ENCODE measurements around the gene SLC22A31.

SLC22A31 gene

GRCh38 chr16:89160977-89161701 is 39.2 kb downstream of the SLC22A31 start:
- H3K4me3 Mint-ChIP-seq = no peak overlapping the region
- no peaks in the 10 kb centered on the region for H3K4me1 Mint-ChIP-seq (ENCODE audit: low read depth)
- H3K36me3 Mint-ChIP-seq (ENCODE audit: low read depth) = no peaks in the 10 kb centered on the region
- no peak for DNase-seq
- H3K27me3 Mint-ChIP-seq = no peaks in the 10 kb centered on the region
- H3K9me3 Mint-ChIP-seq = peaks cover 4% of the 10 kb centered on the region
- H3K27ac Mint-ChIP-seq = no peak overlapping the region

GRCh38 chr16:89159850-89160354 is 40.4 kb downstream of the SLC22A31 start:
- Mint-ChIP-seq H3K9me3 (peaks cover 4% of the 10 kb centered on the region), H3K4me3 (no peak overlapping the region), H3K27me3 (no peaks in the 10 kb centered on the region), H3K4me1 (ENCODE audit: low read depth) (no peaks in the 10 kb centered on the region), H3K27ac (no peak overlapping the region), H3K36me3 (ENCODE audit: low read depth) (no peaks in the 10 kb centered on the region)
- DNase-seq = no peak

- Mint-ChIP-seq H3K4me1 (ENCODE audit: low read depth) (no peaks in the 10 kb centered on the region), H3K27ac (no peak overlapping the region), H3K4me3 (no peak overlapping the region), H3K9me3 (peaks cover 4% of the 10 kb centered on the region), H3K27me3 (no peaks in the 10 kb centered on the region), H3K36me3 (ENCODE audit: low read depth) (no peaks in the 10 kb centered on the region)
- DNase-seq = no peak
Observed at GRCh38 chr16:89159066-89159849, 41.1 kb downstream of the SLC22A31 start.

GRCh38 chr16:89157778-89158177 is 42.6 kb downstream of the SLC22A31 start:
- Mint-ChIP-seq H3K9me3 (peaks cover 4% of the 10 kb centered on the region), H3K27ac (no peak overlapping the region), H3K36me3 (ENCODE audit: low read depth) (peaks cover 1% of the 10 kb centered on the region), H3K4me3 (no peak overlapping the region), H3K4me1 (ENCODE audit: low read depth) (no peaks in the 10 kb centered on the region), H3K27me3 (no peaks in the 10 kb centered on the region)
- DNase-seq = no peak

- Mint-ChIP-seq H3K27me3 (no peaks in the 10 kb centered on the region), H3K4me3 (no peak overlapping the region), H3K9me3 (peaks cover 4% of the 10 kb centered on the region), H3K27ac (no peak overlapping the region), H3K36me3 (ENCODE audit: low read depth) (peaks cover 7% of the 10 kb centered on the region), H3K4me1 (ENCODE audit: low read depth) (no peaks in the 10 kb centered on the region)
- no peak for DNase-seq
Observed at GRCh38 chr16:89156740-89157645, 43.3 kb downstream of the SLC22A31 start.

GRCh38 chr16:89155851-89156739 is 44.2 kb downstream of the SLC22A31 start:
- peaks cover 4% of the 10 kb centered on the region for H3K9me3 Mint-ChIP-seq
- no peaks in the 10 kb centered on the region for H3K27me3 Mint-ChIP-seq
- H3K4me1 Mint-ChIP-seq (ENCODE audit: low read depth) = no peaks in the 10 kb centered on the region
- H3K4me3 Mint-ChIP-seq = no peak overlapping the region
- peaks cover 14% of the 10 kb centered on the region for H3K36me3 Mint-ChIP-seq (ENCODE audit: low read depth)
- no peak for DNase-seq
- H3K27ac Mint-ChIP-seq = no peak overlapping the region

- H3K4me3 Mint-ChIP-seq = no peak overlapping the region
- H3K36me3 Mint-ChIP-seq (ENCODE audit: low read depth) = peaks cover 23% of the 10 kb centered on the region
- peaks cover 4% of the 10 kb centered on the region for H3K9me3 Mint-ChIP-seq
- H3K27me3 Mint-ChIP-seq = no peaks in the 10 kb centered on the region
- no peak for DNase-seq
- H3K4me1 Mint-ChIP-seq (ENCODE audit: low read depth) = no peaks in the 10 kb centered on the region
- no peak overlapping the region for H3K27ac Mint-ChIP-seq
Observed at GRCh38 chr16:89155184-89155679, 45.1 kb downstream of the SLC22A31 start.

GRCh38 chr16:89154390-89155183 is 45.8 kb downstream of the SLC22A31 start:
- Mint-ChIP-seq H3K9me3 (peaks cover 4% of the 10 kb centered on the region), H3K27ac (no peak overlapping the region)

GRCh38 chr16:89153848-89154271 is 46.5 kb downstream of the SLC22A31 start:
- H3K27me3 Mint-ChIP-seq = no peaks in the 10 kb centered on the region
- H3K4me1 Mint-ChIP-seq (ENCODE audit: low read depth) = no peaks in the 10 kb centered on the region
- H3K27ac Mint-ChIP-seq = no peak overlapping the region
- no peak overlapping the region for H3K4me3 Mint-ChIP-seq
- H3K9me3 Mint-ChIP-seq = peaks cover 10% of the 10 kb centered on the region
- no peak for DNase-seq
- H3K36me3 Mint-ChIP-seq (ENCODE audit: low read depth) = peaks cover 36% of the 10 kb centered on the region

More at GRCh38 chr16:89154390-89155183, 45.8 kb downstream of the SLC22A31 start:
- DNase-seq = no peak
- Mint-ChIP-seq H3K4me1 (ENCODE audit: low read depth) (no peaks in the 10 kb centered on the region), H3K36me3 (ENCODE audit: low read depth) (peaks cover 29% of the 10 kb centered on the region), H3K27me3 (no peaks in the 10 kb centered on the region), H3K4me3 (no peak overlapping the region)

- H3K27ac Mint-ChIP-seq = peak overlapping the region; percentile 66
- H3K36me3 Mint-ChIP-seq (ENCODE audit: low read depth) = peaks cover 44% of the 10 kb centered on the region
- no peaks in the 10 kb centered on the region for H3K4me1 Mint-ChIP-seq (ENCODE audit: low read depth)
- no peak overlapping the region for H3K4me3 Mint-ChIP-seq
- no peaks in the 10 kb centered on the region for H3K27me3 Mint-ChIP-seq
- no peak for DNase-seq
- peaks cover 8% of the 10 kb centered on the region for H3K9me3 Mint-ChIP-seq
Observed at GRCh38 chr16:89152831-89153700, 47.3 kb downstream of the SLC22A31 start.

- H3K9me3 Mint-ChIP-seq = peaks cover 8% of the 10 kb centered on the region
- H3K27ac Mint-ChIP-seq = no peak overlapping the region
- H3K4me1 Mint-ChIP-seq (ENCODE audit: low read depth) = peaks cover 2% of the 10 kb centered on the region
- DNase-seq = no peak
- H3K4me3 Mint-ChIP-seq = no peak overlapping the region
- H3K27me3 Mint-ChIP-seq = no peaks in the 10 kb centered on the region
- peaks cover 60% of the 10 kb centered on the region for H3K36me3 Mint-ChIP-seq (ENCODE audit: low read depth)
Observed at GRCh38 chr16:89150981-89151380, 49.4 kb downstream of the SLC22A31 start.

All from activated T-cell treated with anti-CD3 and anti-CD28 coated beads, Interleukin-2, amount 50 U/mL, for 24 hours (primary cell).